ENCODE data around the gene PDCD10. TPM values are rescaled to one million over a fixed set of nuclear protein-coding genes. Genes with fewer than 3 reads are reported as not detected.

Gene PDCD10
- total RNA-seq, 1 experiment from 2014 or later = 84.6 TPM

DNA sequence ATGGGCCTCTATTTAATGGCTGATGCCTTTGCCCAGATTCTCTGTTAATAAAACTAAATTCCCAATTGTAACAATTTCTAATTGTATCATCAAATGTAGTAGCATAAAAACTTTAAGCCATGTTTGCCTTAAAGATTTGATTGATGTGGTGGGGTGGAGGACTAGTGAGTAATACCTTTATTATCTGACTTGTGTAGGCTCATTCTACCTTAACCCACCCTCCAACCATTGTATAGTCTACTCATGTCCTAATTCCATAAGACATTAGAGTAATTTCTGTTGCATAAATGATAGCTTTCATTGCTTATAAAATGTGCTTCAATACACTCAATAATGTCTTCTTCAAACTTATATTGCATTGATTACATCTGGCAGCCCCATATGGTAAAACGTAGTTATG lies 26.6 kb upstream of the PDCD10 start:
- Histone ChIP-seq H2AFZ (no peak overlapping the region), H3K27me3 (ENCODE audit: insufficient read depth, low read depth) (no peaks in the 10 kb centered on the region), H3K79me2 (ENCODE audit: low read depth) (no peaks in the 10 kb centered on the region), H3K27ac (no peak overlapping the region), H3K4me1 (replicated peaks; ENCODE audit: insufficient read depth) (no peaks in the 10 kb centered on the region), H3K36me3 (ENCODE audit: low read depth) (no peaks in the 10 kb centered on the region), H3F3A (ENCODE audit: insufficient read depth, low read depth) (no peaks in the 10 kb centered on the region), H3K4me2 (no peak overlapping the region), H3K9me2 (ENCODE audit: insufficient read depth) (no peaks in the 10 kb centered on the region), H4K20me1 (ENCODE audit: insufficient read depth) (no peaks in the 10 kb centered on the region), H3K4me3 (no peak overlapping the region), H3K9me3 (ENCODE audit: insufficient read depth, low read depth) (no peaks in the 10 kb centered on the region)
- CTCF ChIA-PET = no interaction called here
- TF ChIP-seq, protein P1, sequence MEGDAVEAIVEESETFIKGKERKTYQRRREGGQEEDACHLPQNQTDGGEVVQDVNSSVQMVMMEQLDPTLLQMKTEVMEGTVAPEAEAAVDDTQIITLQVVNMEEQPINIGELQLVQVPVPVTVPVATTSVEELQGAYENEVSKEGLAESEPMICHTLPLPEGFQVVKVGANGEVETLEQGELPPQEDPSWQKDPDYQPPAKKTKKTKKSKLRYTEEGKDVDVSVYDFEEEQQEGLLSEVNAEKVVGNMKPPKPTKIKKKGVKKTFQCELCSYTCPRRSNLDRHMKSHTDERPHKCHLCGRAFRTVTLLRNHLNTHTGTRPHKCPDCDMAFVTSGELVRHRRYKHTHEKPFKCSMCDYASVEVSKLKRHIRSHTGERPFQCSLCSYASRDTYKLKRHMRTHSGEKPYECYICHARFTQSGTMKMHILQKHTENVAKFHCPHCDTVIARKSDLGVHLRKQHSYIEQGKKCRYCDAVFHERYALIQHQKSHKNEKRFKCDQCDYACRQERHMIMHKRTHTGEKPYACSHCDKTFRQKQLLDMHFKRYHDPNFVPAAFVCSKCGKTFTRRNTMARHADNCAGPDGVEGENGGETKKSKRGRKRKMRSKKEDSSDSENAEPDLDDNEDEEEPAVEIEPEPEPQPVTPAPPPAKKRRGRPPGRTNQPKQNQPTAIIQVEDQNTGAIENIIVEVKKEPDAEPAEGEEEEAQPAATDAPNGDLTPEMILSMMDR (conservative IDR thresholded peaks at IDR 0.05) = no peak
- TF ChIP-seq EZH2 (IDR thresholded peaks at IDR 0.05; ENCODE audit: low read depth) = no peak
- intact Hi-C loops (cut with micrococcal nuclease; ENCODE audit: unreplicated experiment) = no loop called here
- BruUV-seq (replicated peaks) = no TSS peak
- POLR2A ChIA-PET (ENCODE audit: unreplicated experiment) = no interaction called here
- DNase-seq = no peak

DNA sequence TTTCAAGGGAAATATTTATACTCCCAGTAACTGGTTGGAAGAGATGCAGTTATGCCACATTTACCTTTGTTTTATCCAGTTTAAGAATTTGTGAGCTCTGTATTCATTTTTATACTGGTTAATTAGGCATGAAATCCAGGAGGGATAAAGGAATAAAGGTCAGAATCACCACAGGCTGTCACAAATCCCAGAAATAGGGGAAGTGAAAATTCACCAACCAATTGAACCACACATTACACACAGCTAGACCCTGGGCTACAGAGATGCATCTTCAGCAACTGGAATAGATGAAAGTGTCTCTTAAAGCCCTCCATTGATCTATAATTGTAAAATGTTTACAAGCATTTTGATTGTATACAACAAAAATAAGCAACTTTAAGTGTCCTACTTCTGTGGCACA lies 19.4 kb upstream of the PDCD10 start:
- Histone ChIP-seq H3K4me3 (no peak overlapping the region), H3K9me3 (ENCODE audit: insufficient read depth, low read depth) (no peaks in the 10 kb centered on the region), H4K20me1 (ENCODE audit: insufficient read depth) (no peaks in the 10 kb centered on the region), H3K4me2 (no peak overlapping the region), H2AFZ (no peak overlapping the region), H3K9me2 (ENCODE audit: insufficient read depth) (0 out of 2 replicates have a peak, but pooled peaks cover 2% of the 10 kb centered on the region), H3K27ac (no peak overlapping the region), H3K4me1 (replicated peaks; ENCODE audit: insufficient read depth) (no peaks in the 10 kb centered on the region), H3F3A (ENCODE audit: insufficient read depth, low read depth) (no peaks in the 10 kb centered on the region), H3K79me2 (ENCODE audit: low read depth) (no peaks in the 10 kb centered on the region), H3K27me3 (ENCODE audit: insufficient read depth, low read depth) (no peaks in the 10 kb centered on the region), H3K36me3 (ENCODE audit: low read depth) (no peaks in the 10 kb centered on the region)
- ChIA-PET CTCF (no interaction called here), POLR2A (ENCODE audit: unreplicated experiment) (no interaction called here)
- intact Hi-C loops (cut with micrococcal nuclease; ENCODE audit: unreplicated experiment) = no loop called here
- no TSS peak for BruUV-seq (replicated peaks)
- DNase-seq = no peak
- TF ChIP-seq, protein P1 (conservative IDR thresholded peaks at IDR 0.05) = no peak
- TF ChIP-seq EZH2 (IDR thresholded peaks at IDR 0.05; ENCODE audit: low read depth) = no peak

DNA sequence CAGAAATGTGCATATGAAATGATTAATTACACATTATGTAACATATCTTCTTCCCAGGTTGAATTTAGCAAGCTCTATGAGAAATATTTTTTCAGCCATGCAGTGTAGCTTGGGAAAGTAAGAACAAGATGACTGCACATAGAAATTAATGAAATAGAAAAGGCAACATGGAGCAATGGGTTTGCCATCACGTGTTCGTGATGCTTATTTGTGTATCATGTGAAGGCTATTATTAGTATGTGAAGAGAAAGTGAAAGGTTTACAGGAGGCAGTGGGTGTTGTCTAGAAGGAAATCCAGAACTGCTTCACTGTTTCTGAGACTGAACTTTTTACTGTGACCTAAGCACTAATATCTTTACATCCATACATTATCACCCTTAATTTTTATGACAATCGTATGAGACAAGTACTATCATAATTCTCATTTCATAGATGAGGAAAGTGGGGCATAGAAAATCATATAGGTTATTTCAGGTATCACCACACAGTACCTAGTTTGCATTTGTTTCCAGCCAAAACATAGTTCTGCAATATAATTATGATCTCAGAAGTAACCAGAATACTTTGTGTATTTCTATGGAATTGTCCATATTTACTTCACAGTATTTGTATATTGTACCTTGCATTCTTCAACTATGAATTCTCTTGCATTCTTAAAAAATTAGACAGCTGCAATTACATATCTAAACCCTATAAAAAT lies 15.7 kb upstream of the PDCD10 start:
- H3K79me2 ChIP-seq (ENCODE audit: low read depth) = no peaks in the 10 kb centered on the region
- intact Hi-C loops (cut with micrococcal nuclease; ENCODE audit: unreplicated experiment) = no loop called here
- no peaks in the 10 kb centered on the region for H3K4me1 ChIP-seq (replicated peaks; ENCODE audit: insufficient read depth)
- no peaks in the 10 kb centered on the region for H3K36me3 ChIP-seq (ENCODE audit: low read depth)
- no peak overlapping the region for H3K27ac ChIP-seq
- H3K9me2 ChIP-seq (ENCODE audit: insufficient read depth) = 0 out of 2 replicates have a peak, but pooled peaks cover 2% of the 10 kb centered on the region
- H3K4me2 ChIP-seq = no peak overlapping the region
- H3K4me3 ChIP-seq = no peak overlapping the region
- H2AFZ ChIP-seq = no peak overlapping the region
- POLR2A ChIA-PET (ENCODE audit: unreplicated experiment) = no interaction called here
- no peaks in the 10 kb centered on the region for H4K20me1 ChIP-seq (ENCODE audit: insufficient read depth)
- no peaks in the 10 kb centered on the region for H3K27me3 ChIP-seq (ENCODE audit: insufficient read depth, low read depth)
- H3F3A ChIP-seq (ENCODE audit: insufficient read depth, low read depth) = no peaks in the 10 kb centered on the region
- no peak for DNase-seq
- CTCF ChIA-PET = interaction anchor here (0.7 kb wide), 1 partner anchor 51 kb away, joined by 3 read pairs; no protein-coding TSS in a partner anchor
- TF ChIP-seq, protein P1 (conservative IDR thresholded peaks at IDR 0.05) = no peak
- TF ChIP-seq EZH2 (IDR thresholded peaks at IDR 0.05; ENCODE audit: low read depth) = no peak
- H3K9me3 ChIP-seq (ENCODE audit: insufficient read depth, low read depth) = no peaks in the 10 kb centered on the region
- no TSS peak for BruUV-seq (replicated peaks)
